ENCODE data around the gene CCDC8.
A peak's percentile ranks its signal among the peaks of the same experiment; 100 is the strongest.

DNA sequence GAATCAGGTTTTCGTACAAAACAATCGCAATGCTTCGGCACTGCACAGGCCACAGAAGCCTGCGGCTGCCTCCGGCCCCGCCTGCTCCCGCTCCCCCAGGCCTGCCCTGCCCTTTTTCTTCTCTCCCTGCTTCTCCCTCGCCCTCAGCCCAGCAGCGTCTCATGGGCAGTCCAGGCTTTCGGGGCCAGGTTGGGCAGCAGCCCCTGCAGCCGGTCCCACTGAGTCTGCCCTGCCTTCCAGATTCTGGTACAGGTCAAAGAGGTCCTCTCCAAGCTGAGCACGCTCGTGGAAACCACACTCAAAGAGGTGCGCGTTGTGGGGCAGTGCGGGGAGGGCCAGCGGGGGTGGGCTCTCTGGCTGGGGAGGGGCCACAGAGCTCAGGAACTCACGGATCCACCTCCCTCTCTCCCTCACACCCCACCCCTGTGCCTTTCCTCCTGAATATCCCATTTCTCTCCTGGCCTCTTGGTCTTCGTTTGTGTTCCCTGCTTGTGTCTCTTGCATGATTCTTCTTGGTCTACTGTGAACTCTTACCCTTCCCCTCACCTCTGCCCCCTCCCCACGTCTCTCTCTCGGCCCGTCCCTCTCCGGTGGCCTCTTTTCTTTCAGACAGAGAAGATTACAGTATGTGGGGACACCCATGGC is 30.1 kb downstream of the CCDC8 start:
- TF ChIP-seq, protein P1, sequence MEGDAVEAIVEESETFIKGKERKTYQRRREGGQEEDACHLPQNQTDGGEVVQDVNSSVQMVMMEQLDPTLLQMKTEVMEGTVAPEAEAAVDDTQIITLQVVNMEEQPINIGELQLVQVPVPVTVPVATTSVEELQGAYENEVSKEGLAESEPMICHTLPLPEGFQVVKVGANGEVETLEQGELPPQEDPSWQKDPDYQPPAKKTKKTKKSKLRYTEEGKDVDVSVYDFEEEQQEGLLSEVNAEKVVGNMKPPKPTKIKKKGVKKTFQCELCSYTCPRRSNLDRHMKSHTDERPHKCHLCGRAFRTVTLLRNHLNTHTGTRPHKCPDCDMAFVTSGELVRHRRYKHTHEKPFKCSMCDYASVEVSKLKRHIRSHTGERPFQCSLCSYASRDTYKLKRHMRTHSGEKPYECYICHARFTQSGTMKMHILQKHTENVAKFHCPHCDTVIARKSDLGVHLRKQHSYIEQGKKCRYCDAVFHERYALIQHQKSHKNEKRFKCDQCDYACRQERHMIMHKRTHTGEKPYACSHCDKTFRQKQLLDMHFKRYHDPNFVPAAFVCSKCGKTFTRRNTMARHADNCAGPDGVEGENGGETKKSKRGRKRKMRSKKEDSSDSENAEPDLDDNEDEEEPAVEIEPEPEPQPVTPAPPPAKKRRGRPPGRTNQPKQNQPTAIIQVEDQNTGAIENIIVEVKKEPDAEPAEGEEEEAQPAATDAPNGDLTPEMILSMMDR (IDR thresholded peaks at IDR 0.05 in 8 of 11, conservative IDR thresholded peaks at IDR 0.05 in 3 of 11), result no peak
- TF ChIP-seq POLR2AphosphoS5 (IDR thresholded peaks at IDR 0.05), result peak in 1 of 3 donors; percentile 48
